ENCODE data around the gene SMIM1. TPM values are rescaled to one million over a fixed set of nuclear protein-coding genes. Genes with fewer than 3 reads are reported as not detected.
"Not testable (repeated sequence)": the region's sequence is repeated elsewhere in the genome, so short reads cannot be mapped to it uniquely, and the experiment has no call there.

SMIM1 gene
- total and polyA plus RNA-seq, 2 donors from 2014 or later: 7.0 to 49.5 TPM

- Histone ChIP-seq H3K27me3 (ENCODE audit: control insufficient read depth, insufficient read depth, low read length) (no peaks in the 10 kb centered on the region), H3K9ac (ENCODE audit: low read length in 3 of 3) (peak within 1 kb of the TSS; percentile 58 to 86 (median 73)), H3K4me3 (ENCODE audit: low read length in 3 of 3) (peak within 1 kb of the TSS; percentile 79 to 81 (median 80)), H3K4me1 (ENCODE audit: control insufficient read depth in 2 of 3, insufficient read depth in 2 of 3, low read depth in 1 of 3, low read length in 3 of 3) (peaks cover 0 to 10% (median 4%) of the 10 kb centered on the region in 3 donors), H3K9me3 (ENCODE audit: control insufficient read depth in 2 of 3, insufficient read depth in 1 of 3, low read length in 3 of 3) (no peaks in the 10 kb centered on the region), H3K27ac (ENCODE audit: low read depth in 2 of 2, low read length in 2 of 2) (peak within 1 kb of the TSS in 1 of 2 donors; percentile 7), H3K36me3 (ENCODE audit: control insufficient read depth in 2 of 3, insufficient read depth in 3 of 3, low read length in 3 of 3) (no peaks in the 10 kb centered on the region)
- DNase-seq (peak; percentile 93 to 98 (median 95)), FAIRE-seq (no peak)
- peak; percentile 5 for TF ChIP-seq CTCF (IDR thresholded peaks at IDR 0.05; ENCODE audit: borderline replicate concordance, extremely low read depth, insufficient read depth)
- intact Hi-C loops (cut with DNase I): no loop called here
Measured at GRCh38 chr1:3796215-3797061, 23.9 kb downstream of the SMIM1 start, which contains the start of gene LRRC47. Gene LRRC47 (minus strand): TSS chr1:3796498. CDS start chr1:3796476, 22 bp downstream.

GRCh38 chr1:3799976-3800685 is 27.6 kb downstream of the SMIM1 start:
- DNase-seq: peak in 1 of 5 donors; percentile 38
- FAIRE-seq: no peak
- H3K27ac ChIP-seq (ENCODE audit: low read depth in 2 of 2, low read length in 2 of 2): no peak overlapping the region
- H3K9ac ChIP-seq (ENCODE audit: low read length in 3 of 3): no peak overlapping the region
- peaks cover 0 to 6% (median 3%) of the 10 kb centered on the region in 3 donors for H3K4me1 ChIP-seq (ENCODE audit: control insufficient read depth in 2 of 3, insufficient read depth in 2 of 3, low read depth in 1 of 3, low read length in 3 of 3)
- H3K27me3 ChIP-seq (ENCODE audit: control insufficient read depth, insufficient read depth, low read length): no peaks in the 10 kb centered on the region
- intact Hi-C loops (cut with DNase I): no loop called here
- H3K9me3 ChIP-seq (ENCODE audit: control insufficient read depth in 2 of 3, insufficient read depth in 1 of 3, low read length in 3 of 3): no peaks in the 10 kb centered on the region
- H3K36me3 ChIP-seq (ENCODE audit: control insufficient read depth in 2 of 3, insufficient read depth in 3 of 3, low read length in 3 of 3): no peaks in the 10 kb centered on the region
- no peak overlapping the region for H3K4me3 ChIP-seq (ENCODE audit: low read length in 3 of 3)
- no peak for TF ChIP-seq CTCF (IDR thresholded peaks at IDR 0.05; ENCODE audit: borderline replicate concordance, extremely low read depth, insufficient read depth)

- intact Hi-C loops (cut with DNase I); H3K9ac ChIP-seq (ENCODE audit: low read length in 3 of 3); H3K36me3 ChIP-seq (ENCODE audit: control insufficient read depth in 2 of 3, insufficient read depth in 3 of 3, low read length in 3 of 3); H3K9me3 ChIP-seq (ENCODE audit: control insufficient read depth in 2 of 3, insufficient read depth in 1 of 3, low read length in 3 of 3); FAIRE-seq; H3K27ac ChIP-seq (ENCODE audit: low read depth in 2 of 2, low read length in 2 of 2); H3K27me3 ChIP-seq (ENCODE audit: control insufficient read depth, insufficient read depth, low read length); DNase-seq; H3K4me3 ChIP-seq (ENCODE audit: low read length in 3 of 3); H3K4me1 ChIP-seq (ENCODE audit: control insufficient read depth in 2 of 3, insufficient read depth in 2 of 3, low read depth in 1 of 3, low read length in 3 of 3): not testable (repeated sequence)
Measured at GRCh38 chr1:3800795-3801194, 28.2 kb downstream of the SMIM1 start.
